Activated T-helper 1 cell treated with Interleukin-2 at 50 U/mL for 16 hours (primary cell): ENCODE results near the gene PSD4.

Experiments
- DNase-seq: peaks from one replicate; pipeline ENCODE4 v3.0.0-alpha.2; 2020; ENCODE audit warnings: low read depth

Gene PSD4

GRCh38 chr2:113207021-113207420, 33.2 kb downstream of the PSD4 start:
- DNase-seq = no peak

- no peak for DNase-seq
These were observed 34.6 kb downstream of the PSD4 start for GRCh38 chr2:113208396-113208795.

GRCh38 chr2:113209011-113209645, 35.4 kb downstream of the PSD4 start:
- DNase-seq = no peak

GRCh38 chr2:113209646-113210171, 35.9 kb downstream of the PSD4 start:
- no peak for DNase-seq

- DNase-seq = no peak
These were observed 37.7 kb downstream of the PSD4 start for GRCh38 chr2:113211226-113212105.

GRCh38 chr2:113212245-113213060, 38.7 kb downstream of the PSD4 start:
- no peak for DNase-seq

- no peak for DNase-seq
These were observed 39.5 kb downstream of the PSD4 start for GRCh38 chr2:113213061-113213930.

GRCh38 chr2:113214141-113214540, 40.4 kb downstream of the PSD4 start:
- no peak for DNase-seq

GRCh38 chr2:113215056-113215455, 41.3 kb downstream of the PSD4 start:
- no peak for DNase-seq

GRCh38 chr2:113216321-113216720, 42.5 kb downstream of the PSD4 start:
- DNase-seq = no peak

GRCh38 chr2:113216891-113217454, 43.2 kb downstream of the PSD4 start:
- DNase-seq = no peak

- no peak for DNase-seq
These were observed 43.9 kb downstream of the PSD4 start for GRCh38 chr2:113217455-113218282.

- no peak for DNase-seq
These were observed 44.7 kb downstream of the PSD4 start for GRCh38 chr2:113218283-113219091.

GRCh38 chr2:113219092-113219441, 45.3 kb downstream of the PSD4 start:
- DNase-seq = no peak

GRCh38 chr2:113219525-113219888, 45.7 kb downstream of the PSD4 start:
- DNase-seq = no peak

GRCh38 chr2:113219889-113220641, 46.3 kb downstream of the PSD4 start:
- no peak for DNase-seq

GRCh38 chr2:113220970-113221708, 47.4 kb downstream of the PSD4 start:
- no peak for DNase-seq

- no peak for DNase-seq
These were observed 48.1 kb downstream of the PSD4 start for GRCh38 chr2:113221846-113222245.
